Myometrial cell (primary cell): Measurements from ENCODE around the gene HCN2. TPM values are rescaled to one million over a fixed set of nuclear protein-coding genes. Genes with fewer than 3 reads are reported as not detected.

Experiments used
- total RNA-seq: library from RNA; depleted of rRNA; stranded (reverse); fragments of >200 nt; gene quantifications from 2 replicates; pipeline ENCODE4 v1.2.3, GENCODE V29; 2015

HCN2 gene
- total RNA-seq: 1.2 TPM in 2 replicates

DNA sequence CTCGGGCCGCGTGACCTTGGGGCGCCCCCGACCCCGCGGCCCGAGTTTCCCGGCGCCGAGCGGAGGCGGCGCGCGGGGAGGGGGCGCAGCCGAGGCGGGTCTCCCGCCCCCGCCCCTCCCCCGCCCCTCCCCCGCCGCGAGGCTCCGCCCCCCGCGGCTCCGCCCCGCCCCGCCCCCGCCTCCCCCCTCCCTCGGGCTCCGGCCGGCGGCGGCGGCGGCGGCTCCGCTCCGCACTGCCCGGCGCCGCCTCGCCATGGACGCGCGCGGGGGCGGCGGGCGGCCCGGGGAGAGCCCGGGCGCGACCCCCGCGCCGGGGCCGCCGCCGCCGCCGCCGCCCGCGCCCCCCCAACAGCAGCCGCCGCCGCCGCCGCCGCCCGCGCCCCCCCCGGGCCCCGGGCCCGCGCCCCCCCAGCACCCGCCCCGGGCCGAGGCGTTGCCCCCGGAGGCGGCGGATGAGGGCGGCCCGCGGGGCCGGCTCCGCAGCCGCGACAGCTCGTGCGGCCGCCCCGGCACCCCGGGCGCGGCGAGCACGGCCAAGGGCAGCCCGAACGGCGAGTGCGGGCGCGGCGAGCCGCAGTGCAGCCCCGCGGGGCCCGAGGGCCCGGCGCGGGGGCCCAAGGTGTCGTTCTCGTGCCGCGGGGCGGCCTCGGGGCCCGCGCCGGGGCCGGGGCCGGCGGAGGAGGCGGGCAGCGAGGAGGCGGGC is at the start of gene HCN2:
Gene HCN2 (plus strand): TSS at position 189 of the 703 bp plus-strand sequence. CDS start 65 bp downstream, at position 254.

GRCh38 chr19:543910-544608 is 45.6 kb upstream of the HCN2 start, which contains the start of gene GZMM:
TSS of gene GZMM (plus strand) at chr19:544053. CDS start at chr19:544072, 19 bp downstream.

DNA sequence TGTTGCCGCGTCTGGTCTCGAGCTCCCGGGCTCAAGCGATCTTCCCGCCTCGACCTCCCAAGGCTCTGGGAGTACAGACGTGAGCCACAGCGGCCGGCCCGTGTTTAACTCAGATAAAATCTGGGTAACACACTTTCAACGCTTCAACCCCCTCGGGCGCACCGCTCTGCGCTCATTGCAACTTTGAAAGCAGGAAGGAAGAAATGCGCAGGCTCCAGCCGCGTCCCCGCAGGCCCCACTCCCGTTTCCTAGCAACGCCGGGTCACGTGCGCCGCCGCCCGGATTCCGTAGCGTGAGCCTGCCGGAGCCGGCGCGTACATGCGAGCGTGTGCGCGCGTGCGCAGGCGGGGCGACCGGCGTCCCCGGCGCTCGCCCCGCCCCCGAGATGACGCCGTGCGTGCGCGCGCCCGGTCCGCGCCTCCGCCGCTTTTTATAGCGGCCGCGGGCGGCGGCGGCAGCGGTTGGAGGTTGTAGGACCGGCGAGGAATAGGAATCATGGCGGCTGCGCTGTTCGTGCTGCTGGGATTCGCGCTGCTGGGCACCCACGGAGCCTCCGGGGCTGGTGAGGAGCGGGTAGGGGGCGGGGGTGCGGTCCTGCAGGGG is 17.4 kb upstream of the HCN2 start, which contains the start of gene BSG:
Gene BSG (plus strand): TSS at position 457 of the 603 bp plus-strand sequence. CDS start 39 bp downstream, at position 496.

DNA sequence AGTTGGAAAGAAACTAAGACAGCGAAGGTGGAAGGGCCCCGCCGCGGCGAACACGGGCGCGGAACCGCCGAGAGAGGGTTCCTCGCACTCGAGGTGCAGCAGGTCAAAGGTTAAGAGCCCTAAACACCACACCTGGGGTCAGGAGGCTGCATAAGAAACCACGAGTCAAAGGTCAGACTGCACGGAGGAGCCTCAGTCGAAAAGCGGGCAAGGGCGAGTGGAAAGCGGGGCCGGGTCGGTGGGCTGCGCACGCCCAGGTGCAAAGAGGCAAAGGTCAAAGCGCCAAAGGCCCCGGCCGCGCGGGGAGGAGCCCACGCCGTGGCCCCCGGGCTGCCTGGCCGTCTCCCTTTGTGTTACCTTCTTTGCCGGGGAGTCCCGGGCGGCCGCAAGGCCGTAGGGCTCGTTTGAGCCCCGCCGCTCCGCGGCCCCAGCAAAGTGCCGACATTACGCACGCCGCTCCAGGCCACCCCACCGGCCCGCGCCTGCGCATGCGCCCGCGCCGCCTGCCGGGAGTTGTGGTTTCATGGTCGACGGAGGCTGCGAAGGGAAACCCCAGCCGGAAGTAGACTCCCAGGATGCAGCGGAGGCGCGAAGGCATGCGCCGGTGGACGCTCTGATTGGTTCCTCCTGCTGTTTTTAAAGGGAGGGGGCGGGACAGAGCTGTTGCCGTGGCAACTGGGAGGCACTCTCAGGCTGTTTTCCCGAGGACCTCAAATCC is 43.5 kb downstream of the HCN2 start, which contains the start of gene POLRMT:
Gene POLRMT (minus strand): TSS at position 470 of the 718 bp plus-strand sequence. CDS start 25 bp downstream, at position 445.

GRCh38 chr19:639253-640160 is 49.8 kb downstream of the HCN2 start, which contains the start of gene FGF22:
TSS of gene FGF22 (plus strand) at chr19:639879. CDS start at chr19:639926, 47 bp downstream.

DNA sequence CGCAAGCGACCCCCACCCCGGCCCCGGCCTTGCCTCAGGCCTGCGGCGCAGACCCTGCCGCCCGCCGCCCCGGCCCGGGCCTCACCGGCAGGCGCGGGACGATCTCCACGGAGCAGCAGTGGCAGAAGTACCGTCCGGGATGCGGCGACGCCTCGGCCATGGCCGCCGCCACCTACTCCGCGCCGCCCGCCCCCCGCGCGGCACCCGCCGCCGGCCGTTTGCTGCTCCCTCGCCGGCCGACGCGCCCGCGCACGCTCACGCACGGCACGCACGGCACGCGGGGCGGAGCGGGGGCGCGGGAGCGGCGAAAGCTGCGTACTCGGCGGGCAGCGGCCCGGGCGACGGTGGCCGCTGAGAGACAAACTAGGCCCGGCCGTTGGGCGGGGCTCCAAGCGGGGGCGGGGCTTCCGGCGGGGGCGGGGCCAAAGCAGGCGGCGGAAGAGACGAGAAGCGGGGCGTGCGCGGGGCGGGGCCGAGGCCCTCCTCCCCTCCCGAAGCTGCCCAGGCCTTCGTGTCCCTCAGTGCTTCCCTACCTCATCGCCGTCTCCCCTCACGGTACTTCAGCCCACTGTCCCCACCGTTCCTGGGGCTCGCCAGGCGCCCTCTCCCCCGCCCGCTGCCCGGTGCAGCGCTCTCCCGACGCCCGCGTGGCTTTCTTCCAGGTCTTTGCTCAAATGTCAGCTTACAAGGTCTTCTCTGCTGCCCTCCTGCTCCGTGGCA is 73.4 kb downstream of the HCN2 start, which contains the start of gene RNF126:
Gene RNF126 (minus strand): TSS at position 253 of the 720 bp plus-strand sequence. CDS start 93 bp downstream, at position 160.

Other genes starting within 250 kb of the HCN2 start
- 30.0 and 36.9 TPM in 2 replicates for gene MIER2, start 245.1 kb upstream of the HCN2 start, total RNA-seq
- gene C2CD4C, start 180.7 kb upstream of the HCN2 start, total RNA-seq: not detected in 2 replicates
- gene SHC2, start 128.8 kb upstream of the HCN2 start, total RNA-seq: under 0.01 TPM in 1 of 2 replicates, not detected in the other
- 0.18 TPM in 1 of 2 replicates, not detected in the other for gene MADCAM1, start 93.4 kb upstream of the HCN2 start, total RNA-seq
- 36.0 and 58.5 TPM in 2 replicates for gene TPGS1, start 82.4 kb upstream of the HCN2 start, total RNA-seq
- gene CDC34, start 58.1 kb upstream of the HCN2 start, total RNA-seq: 49.8 and 59.4 TPM in 2 replicates
- gene GZMM, start 45.8 kb upstream of the HCN2 start, total RNA-seq: not detected in 2 replicates
- 709 and 859 TPM in 2 replicates for gene BSG, start 17.3 kb upstream of the HCN2 start, total RNA-seq
- gene POLRMT, start 43.7 kb downstream of the HCN2 start, total RNA-seq: 33.4 and 34.7 TPM in 2 replicates
- not detected in 2 replicates for gene FGF22, start 50.0 kb downstream of the HCN2 start, total RNA-seq
- 65.7 and 83.5 TPM in 2 replicates for gene RNF126, start 73.3 kb downstream of the HCN2 start, total RNA-seq
- gene FSTL3, start 86.5 kb downstream of the HCN2 start, total RNA-seq: 68.0 and 111 TPM in 2 replicates
- gene PRSS57, start 105.6 kb downstream of the HCN2 start, total RNA-seq: not detected in 2 replicates
- 0.35 and 6.3 TPM in 2 replicates for gene PALM, start 119.1 kb downstream of the HCN2 start, total RNA-seq
- gene MISP, start 161.2 kb downstream of the HCN2 start, total RNA-seq: 0.86 TPM in 1 of 2 replicates, not detected in the other
- gene PTBP1, start 207.6 kb downstream of the HCN2 start, total RNA-seq: 250 and 351 TPM in 2 replicates
- 0.35 and 0.58 TPM in 2 replicates for gene PLPPR3, start 232.1 kb downstream of the HCN2 start, total RNA-seq
- not detected in 2 replicates for gene AZU1, start 238.0 kb downstream of the HCN2 start, total RNA-seq